Body of pancreas (tissue), 4 donors: ENCODE data around the gene TSHZ2. TPM values are rescaled to one million over a fixed set of nuclear protein-coding genes. Genes with fewer than 3 reads are reported as not detected.

Source experiments
- ATAC-seq: fragments of 150-250 bp; one replicate; pipeline ENCODE4 v1.9.1; 2016
- DNase-seq, 4 donors: peaks; one replicate each; pipeline ENCODE4 v3.0.0-alpha.2; 2019
- H3K27ac ChIP-seq, 4 donors: fragments of 200-600 bp; sonication (generic); 1 replicate in 3 of 4; 2 replicates in 1 of 4; pipeline versions ENCODE4 v1.5.1 to v1.6.1; 2016 to 2019; ENCODE audit warnings: mild to moderate bottlenecking in 1 of 4, mixed read lengths in 1 of 4, moderate library complexity in 1 of 4
- H3K27me3 ChIP-seq, 2 donors: fragments of 200-600 bp; sonication (generic); one replicate each; pipeline ENCODE4 v1.6.0; 2016; ENCODE audit warnings: mild to moderate bottlenecking in 1 of 2
- H3K36me3 ChIP-seq, 2 donors: fragments of 200-600 bp; sonication (generic); replicated peaks in 1 of 2; 2 replicates each; pipeline ENCODE4 v1.5.1; 2016; ENCODE audit warnings: low read depth in 2 of 2; ENCODE audit not compliant: insufficient read depth in 1 of 2
- H3K4me1 ChIP-seq: fragments of 200-600 bp; sonication (generic); one replicate; pipeline ENCODE4 v1.6.0; 2016
- H3K4me3 ChIP-seq, 2 donors: fragments of 200-600 bp; sonication (generic); 1 replicate in 1 of 2; 2 replicates in 1 of 2; pipeline ENCODE4 v1.5.1; 2016 to 2019
- H3K9me3 ChIP-seq, 3 donors: fragments of 200-600 bp; sonication (generic); 1 replicate in 2 of 3; 2 replicates in 1 of 3; pipeline ENCODE4 v1.5.1; 2016
- CTCF ChIP-seq, 7 experiments: fragments of 450-650 bp in 4 of 7; fragments of 200-600 bp in 3 of 7; sonication (generic) in 3 of 7; IDR thresholded peaks; one replicate each; pipeline ENCODE4 v1.5.1; 2016 to 2019; ENCODE audit warnings: antibody characterized with exemption in 7 of 7
- POLR2A ChIP-seq, 3 donors: fragments of 450-650 bp; IDR thresholded peaks; one replicate each; pipeline ENCODE4 v1.6.1; 2016; ENCODE audit warnings: antibody characterized with exemption in 3 of 3, mild to moderate bottlenecking in 2 of 3
- WGBS, 2 donors: methylation state at CpG; one replicate each; pipeline ENCODE4 v1.1.5; 2017; 5-methylcytosine and 5-hydroxymethylcytosine counted together
- intact Hi-C: fragments of 100-400 bp; cut with DNase I; formaldehyde crosslinking; loops from one replicate; pipeline ENCODE4 v1.15.1; 2023
- total RNA-seq, 2 donors: library from RNA; depleted of rRNA; stranded (reverse); fragments of >200 nt; gene quantifications; one replicate each; pipeline ENCODE4 v1.1.0, GENCODE V29; 2016

Gene TSHZ2
- total RNA-seq, 2 donors from 2014 or later = 6.0 to 9.6 TPM

DNA sequence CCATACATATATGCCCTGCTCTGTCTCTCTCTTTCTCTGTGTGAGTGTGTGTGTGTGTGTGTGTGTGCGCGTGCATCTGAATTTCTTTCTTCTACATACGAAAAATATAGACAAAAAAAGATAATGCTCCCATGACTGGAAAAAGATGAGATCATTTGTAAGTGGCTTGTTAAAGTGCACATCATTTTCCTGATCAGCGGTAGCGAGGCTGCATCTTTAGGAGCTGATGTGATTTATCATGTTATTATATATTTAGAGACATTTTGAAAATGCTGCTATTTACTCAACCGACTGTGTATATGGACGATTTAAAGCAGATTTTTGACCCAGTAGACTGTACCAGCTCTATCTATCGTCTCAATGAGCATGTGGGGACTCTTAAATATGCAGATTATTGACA, 265.3 kb downstream of the TSHZ2 start:
- TF ChIP-seq CTCF (IDR thresholded peaks at IDR 0.05) (no peak), POLR2A (IDR thresholded peaks at IDR 0.05) (no peak)
- WGBS, 2 donors = 76 to 81% methylated on average over 8 of the region's 8 CpGs
- intact Hi-C loops = no loop called here
- Histone ChIP-seq H3K27me3 (no peaks in the 10 kb centered on the region), H3K4me1 (no peaks in the 10 kb centered on the region), H3K4me3 (no peak overlapping the region), H3K9me3 (no peaks in the 10 kb centered on the region), H3K27ac (no peak overlapping the region), H3K36me3 (no peaks in the 10 kb centered on the region)
- ATAC-seq = no peak
- no peak for DNase-seq

GRCh38 chr20:53238121-53238660, 266.0 kb downstream of the TSHZ2 start:
- Histone ChIP-seq H3K4me1 (no peaks in the 10 kb centered on the region), H3K9me3 (no peaks in the 10 kb centered on the region), H3K27ac (no peak overlapping the region), H3K27me3 (no peaks in the 10 kb centered on the region), H3K4me3 (no peak overlapping the region), H3K36me3 (no peaks in the 10 kb centered on the region)
- 26 to 47% methylated on average over 3 of the region's 3 CpGs for WGBS, 2 donors
- ATAC-seq (no peak), DNase-seq (no peak)
- intact Hi-C loops = no loop called here
- TF ChIP-seq POLR2A (IDR thresholded peaks at IDR 0.05) (no peak), CTCF (IDR thresholded peaks at IDR 0.05) (no peak)

DNA sequence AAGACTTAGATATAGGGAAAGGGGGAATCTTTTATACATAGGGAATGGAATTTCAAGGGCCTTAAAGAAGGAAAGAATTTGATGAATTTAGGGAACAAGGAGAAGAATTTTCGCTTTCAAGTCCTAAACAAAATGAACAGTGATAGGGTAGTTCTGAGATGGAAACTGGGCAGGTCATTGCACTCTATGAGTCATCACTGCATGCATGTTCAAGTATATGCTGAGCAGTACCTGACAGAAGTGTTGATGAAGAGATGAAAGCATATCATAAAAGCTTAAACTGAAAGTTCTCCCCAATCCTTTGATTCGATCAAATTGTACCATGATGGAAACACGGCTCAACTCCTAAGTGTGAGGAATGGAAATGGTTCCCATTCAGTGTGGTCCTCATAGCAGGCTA, 271.0 kb downstream of the TSHZ2 start:
- Histone ChIP-seq H3K4me1 (no peaks in the 10 kb centered on the region), H3K27me3 (no peaks in the 10 kb centered on the region), H3K4me3 (no peak overlapping the region), H3K36me3 (no peaks in the 10 kb centered on the region), H3K9me3 (no peaks in the 10 kb centered on the region), H3K27ac (no peak overlapping the region)
- DNase-seq (no peak), ATAC-seq (no peak)
- 82 to 90% methylated on average over 3 of the region's 3 CpGs for WGBS, 2 donors
- intact Hi-C loops = no loop called here
- no peak for TF ChIP-seq CTCF (IDR thresholded peaks at IDR 0.05)
- no peak for TF ChIP-seq POLR2A (IDR thresholded peaks at IDR 0.05)

GRCh38 chr20:53244711-53245110, 272.6 kb downstream of the TSHZ2 start:
- 79 to 83% methylated on average over 2 of the region's 2 CpGs for WGBS, 2 donors
- TF ChIP-seq POLR2A (IDR thresholded peaks at IDR 0.05) (no peak), CTCF (IDR thresholded peaks at IDR 0.05) (no peak)
- Histone ChIP-seq H3K27me3 (no peaks in the 10 kb centered on the region), H3K4me3 (no peak overlapping the region), H3K9me3 (no peaks in the 10 kb centered on the region), H3K4me1 (no peaks in the 10 kb centered on the region), H3K27ac (no peak overlapping the region), H3K36me3 (no peaks in the 10 kb centered on the region)
- ATAC-seq (no peak), DNase-seq (no peak)
- intact Hi-C loops = no loop called here

DNA sequence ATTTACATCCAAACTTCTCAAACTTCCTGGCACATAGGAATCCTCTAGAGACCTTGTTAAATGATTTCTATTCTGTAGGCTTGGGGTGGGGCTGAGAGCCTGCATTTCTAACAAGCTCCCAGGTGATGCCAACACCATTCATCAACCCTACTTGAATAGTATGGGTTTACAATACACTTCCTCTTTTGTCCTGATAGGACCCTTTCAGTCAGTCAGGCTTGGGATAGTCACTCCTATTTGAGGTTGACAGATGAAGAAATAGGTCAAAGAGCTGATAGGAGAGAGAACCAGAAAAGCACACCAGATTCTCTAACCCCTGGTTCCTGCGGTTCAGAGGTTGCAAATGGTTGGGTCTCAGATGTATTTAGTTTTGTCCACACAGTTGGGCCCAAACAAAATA, 273.4 kb downstream of the TSHZ2 start:
- Histone ChIP-seq H3K4me3 (no peak overlapping the region), H3K4me1 (no peaks in the 10 kb centered on the region), H3K36me3 (no peaks in the 10 kb centered on the region), H3K27ac (no peak overlapping the region), H3K9me3 (no peaks in the 10 kb centered on the region), H3K27me3 (no peaks in the 10 kb centered on the region)
- TF ChIP-seq POLR2A (IDR thresholded peaks at IDR 0.05) = no peak
- TF ChIP-seq CTCF (IDR thresholded peaks at IDR 0.05) = no peak
- intact Hi-C loops = no loop called here
- no peak for DNase-seq
- ATAC-seq = no peak
- WGBS, 2 donors = 83 to 100% methylated on average over 1 of the region's 1 CpG
